Heart left ventricle (tissue), 13 donors: ENCODE data around the gene H19.

Experiments
- POLR2A ChIP-seq, 2 donors: fragments of 450-650 bp; IDR thresholded peaks; one replicate each; pipeline ENCODE4 v1.6.1; 2017; ENCODE audit warnings: antibody characterized with exemption in 2 of 2, mild to moderate bottlenecking in 2 of 2, moderate library complexity in 2 of 2
- TF ChIP-seq, protein P1 (sequence below), 12 donors: fragments of 200-600 bp; sonication (generic) in 4 of 12; IDR thresholded peaks; one replicate each; pipeline versions ENCODE4 v1.5.0 to v1.8.0; 2018 to 2022; ENCODE audit warnings: antibody characterized with exemption in 12 of 12, mild to moderate bottlenecking in 5 of 12
- donor health status: ischemic (EF 13 %, LVEDD 7.1; RV severe dilation, severe dysfunction).
- donor health status: DM: no; HTN: yes; CAD: no.
- donor health status: DM: no; HTN: no; CAD: no.
- donor health status: ischemic (EF 25% LVEDD 6.9; RV normal size, moderate dysfunction).
- donor health status: ischemic (EF 25% LVEDD 5.7; RV mildly dilated, moderate dysfunction).
- donor health status: ischemic (EF 35%, LVEDD 5.7; RV mildly dilated, moderate dysfunction).
- donor health status: nonischemic (EF 11% LVEDD 7.7; RV severe dilation, severe dysfunction).
- donor health status: DM: yes; HTN: yes; CAD: no.
- donor health status: PGD.
- donor health status: ischemic (EF 29% LVEDD 5.4; RV normal size, mild dysfunction).
- donor health status: nonischemic (EF 23%, LVEDD 6.1; RV moderate dilation, normal function).

DNA sequence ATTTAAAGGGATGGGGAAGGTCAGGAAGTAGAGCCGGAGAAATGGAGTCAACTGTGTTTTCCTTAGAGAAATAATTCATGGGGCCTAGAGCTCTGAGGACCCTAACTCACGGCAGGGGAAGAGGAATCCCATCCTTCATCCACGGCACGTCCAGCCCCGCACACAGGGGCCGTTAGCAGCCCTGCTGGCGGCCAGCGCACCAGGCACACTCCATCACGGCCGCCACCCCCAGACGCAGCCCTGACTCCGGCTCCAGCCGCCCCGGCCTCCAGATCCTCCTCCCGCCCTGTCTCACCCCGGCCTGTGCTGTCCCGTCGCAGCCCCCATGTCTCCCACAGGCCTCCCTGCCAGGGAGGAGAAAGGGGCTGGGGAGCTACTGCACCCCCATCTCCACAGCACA lies 39.3 kb downstream of the H19 start:
- TF ChIP-seq, protein P1, sequence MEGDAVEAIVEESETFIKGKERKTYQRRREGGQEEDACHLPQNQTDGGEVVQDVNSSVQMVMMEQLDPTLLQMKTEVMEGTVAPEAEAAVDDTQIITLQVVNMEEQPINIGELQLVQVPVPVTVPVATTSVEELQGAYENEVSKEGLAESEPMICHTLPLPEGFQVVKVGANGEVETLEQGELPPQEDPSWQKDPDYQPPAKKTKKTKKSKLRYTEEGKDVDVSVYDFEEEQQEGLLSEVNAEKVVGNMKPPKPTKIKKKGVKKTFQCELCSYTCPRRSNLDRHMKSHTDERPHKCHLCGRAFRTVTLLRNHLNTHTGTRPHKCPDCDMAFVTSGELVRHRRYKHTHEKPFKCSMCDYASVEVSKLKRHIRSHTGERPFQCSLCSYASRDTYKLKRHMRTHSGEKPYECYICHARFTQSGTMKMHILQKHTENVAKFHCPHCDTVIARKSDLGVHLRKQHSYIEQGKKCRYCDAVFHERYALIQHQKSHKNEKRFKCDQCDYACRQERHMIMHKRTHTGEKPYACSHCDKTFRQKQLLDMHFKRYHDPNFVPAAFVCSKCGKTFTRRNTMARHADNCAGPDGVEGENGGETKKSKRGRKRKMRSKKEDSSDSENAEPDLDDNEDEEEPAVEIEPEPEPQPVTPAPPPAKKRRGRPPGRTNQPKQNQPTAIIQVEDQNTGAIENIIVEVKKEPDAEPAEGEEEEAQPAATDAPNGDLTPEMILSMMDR (IDR thresholded peaks at IDR 0.05), result no peak
- no peak for TF ChIP-seq POLR2A (IDR thresholded peaks at IDR 0.05)
